GM18511 (cell line): ENCODE data around the gene GOSR2.

Source experiments
- ATAC-seq: cut with Tn5 transposase; IDR thresholded peaks from one replicate; pipeline ENCODE4 v1.9.1; 2021; ENCODE audit warnings: mild to moderate bottlenecking, moderate library complexity; ENCODE audit not compliant: unreplicated experiment

The GOSR2 gene

GRCh38 chr17:46922804-46923635 lies at the start of gene GOSR2:
Gene GOSR2, plus strand, starts transcription at chr17:46923160. Its CDS starts 33 bp downstream, at chr17:46923193.
- ATAC-seq: peak; percentile 86

DNA sequence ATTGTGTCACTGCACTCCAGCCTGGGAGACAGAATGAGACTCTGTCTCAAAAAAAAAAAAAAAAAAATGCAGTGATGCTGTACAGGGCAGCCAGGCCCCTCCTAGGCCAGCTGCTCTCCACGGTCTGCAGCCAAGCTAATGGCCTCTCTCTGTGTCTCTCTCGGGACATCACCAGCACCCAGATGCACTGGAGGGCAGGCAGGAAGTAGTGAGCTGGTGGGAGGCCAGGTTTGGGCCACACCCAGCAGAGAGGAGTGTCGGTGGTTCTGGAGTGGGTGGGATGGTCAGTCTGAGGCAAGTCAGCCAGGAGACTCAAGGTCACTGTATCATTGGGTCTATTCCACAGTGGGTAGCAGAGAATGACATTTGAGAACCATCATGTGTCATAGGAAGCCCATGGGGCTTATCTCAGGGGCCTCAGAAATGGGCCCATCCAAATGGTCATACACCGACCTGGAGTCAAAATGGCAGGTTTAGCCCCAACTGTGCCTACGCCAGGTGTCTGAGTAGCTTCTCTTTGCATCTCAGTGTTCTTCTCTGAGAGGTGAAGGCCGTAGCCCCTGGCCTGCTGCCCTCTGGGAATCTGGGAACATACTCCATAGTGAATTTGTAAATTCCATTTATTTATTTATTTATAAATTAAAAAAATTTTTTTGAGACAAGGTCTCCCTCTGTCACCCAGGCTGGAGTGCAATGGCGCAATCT lies 48.9 kb upstream of the GOSR2 start:
- ATAC-seq: no peak

- ATAC-seq: no peak
These were observed 48.1 kb upstream of the GOSR2 start for GRCh38 chr17:46874906-46875305.

GRCh38 chr17:46875849-46876352 lies 47.1 kb upstream of the GOSR2 start:
- ATAC-seq: no peak

DNA sequence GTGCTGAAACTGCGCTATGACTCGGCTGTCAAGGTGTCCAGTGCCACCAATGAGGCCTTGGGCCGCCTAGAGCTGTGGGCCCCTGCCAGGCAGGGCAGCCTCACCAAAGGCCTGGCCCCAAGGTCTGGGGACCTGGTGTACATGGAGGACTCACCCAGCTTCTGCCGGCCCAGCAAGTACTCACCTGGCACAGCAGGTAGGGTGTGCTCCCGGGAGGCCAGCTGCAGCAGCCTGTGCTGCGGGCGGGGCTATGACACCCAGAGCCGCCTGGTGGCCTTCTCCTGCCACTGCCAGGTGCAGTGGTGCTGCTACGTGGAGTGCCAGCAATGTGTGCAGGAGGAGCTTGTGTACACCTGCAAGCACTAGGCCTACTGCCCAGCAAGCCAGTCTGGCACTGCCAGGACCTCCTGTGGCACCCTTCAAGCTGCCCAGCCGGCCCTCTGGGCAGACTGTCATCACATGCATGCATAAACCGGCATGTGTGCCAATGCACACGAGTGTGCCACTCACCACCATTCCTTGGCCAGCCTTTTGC lies 46.5 kb upstream of the GOSR2 start:
- no peak for ATAC-seq

GRCh38 chr17:46876926-46877325 lies 46.0 kb upstream of the GOSR2 start:
- no peak for ATAC-seq

DNA sequence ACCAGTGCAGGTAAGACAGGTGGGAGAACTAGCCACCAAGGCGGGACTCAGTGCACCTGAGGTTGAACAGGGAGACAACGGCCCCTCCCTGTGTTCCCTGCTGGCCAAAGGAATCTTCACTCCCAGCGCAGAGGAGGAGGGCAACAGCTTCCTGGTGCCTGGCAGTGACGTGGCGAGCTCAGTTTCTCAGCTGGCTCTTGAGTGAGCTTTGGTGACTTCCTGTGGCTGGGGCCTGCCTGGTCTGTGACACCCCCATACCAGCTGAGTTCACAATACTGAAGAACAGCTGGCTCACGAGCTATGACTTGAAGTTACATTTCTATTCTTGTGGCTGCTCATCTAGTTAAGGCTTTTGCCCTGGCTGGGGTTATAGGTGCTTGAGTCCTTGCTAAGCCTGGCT lies 45.5 kb upstream of the GOSR2 start:
- ATAC-seq: no peak

DNA sequence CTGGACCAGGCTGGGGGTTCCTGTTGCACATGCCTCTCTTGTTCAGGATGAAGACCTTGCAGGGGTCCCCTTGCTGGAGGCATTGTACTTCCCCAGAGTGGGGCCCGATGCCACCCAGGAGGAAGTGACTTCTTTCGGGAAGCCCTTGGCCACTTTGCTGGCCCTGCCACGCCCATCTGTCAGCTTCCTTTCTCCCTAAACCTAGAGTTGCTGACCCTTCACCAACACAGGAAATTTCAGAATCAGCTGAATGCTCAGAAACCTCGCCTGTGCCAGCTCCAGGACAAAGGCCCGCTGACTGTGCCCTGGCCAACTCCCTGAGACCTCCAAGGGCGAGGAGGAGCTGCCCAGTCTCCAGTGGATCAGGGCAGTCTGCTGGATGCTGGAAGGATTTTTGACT lies 44.9 kb upstream of the GOSR2 start:
- ATAC-seq: no peak

DNA sequence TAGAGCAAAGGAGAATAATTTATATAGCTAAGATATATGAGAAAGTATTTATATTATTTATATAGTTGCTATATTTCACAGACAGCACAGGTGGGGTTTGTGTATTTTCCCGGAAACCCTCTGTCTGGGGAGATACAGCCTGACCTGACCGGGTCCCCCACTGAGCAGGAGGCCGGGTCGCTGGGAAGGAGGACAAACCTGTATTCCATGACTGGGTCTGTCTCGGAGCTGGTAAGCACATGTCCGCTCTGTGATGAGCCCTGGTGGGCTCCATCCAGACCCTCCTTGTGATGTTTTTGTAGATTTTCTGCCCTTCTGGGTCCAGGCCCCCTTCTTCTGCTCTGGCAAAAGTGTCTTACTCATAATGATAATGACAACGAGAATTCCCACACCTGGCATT lies 43.9 kb upstream of the GOSR2 start:
- no peak for ATAC-seq

DNA sequence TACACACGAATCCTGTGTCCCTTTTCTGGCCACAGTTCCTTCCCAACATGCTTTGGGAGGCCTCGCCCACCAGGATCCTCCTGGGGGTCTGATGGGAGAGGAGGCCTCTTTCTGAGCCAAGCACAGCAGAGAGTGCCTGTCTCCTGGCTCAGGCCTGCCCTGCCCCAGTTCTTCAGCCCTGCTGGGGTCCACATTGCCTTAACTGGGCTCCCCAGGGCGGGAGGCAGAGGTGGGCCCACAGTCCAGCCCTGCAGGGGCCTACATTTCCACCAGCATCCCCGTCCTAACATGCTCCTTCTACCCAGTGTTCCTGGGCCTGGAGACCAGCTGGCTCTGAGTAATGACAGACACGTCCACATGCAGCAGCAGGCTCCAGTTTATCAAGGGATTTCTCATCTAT lies 41.9 kb upstream of the GOSR2 start:
- ATAC-seq: no peak

DNA sequence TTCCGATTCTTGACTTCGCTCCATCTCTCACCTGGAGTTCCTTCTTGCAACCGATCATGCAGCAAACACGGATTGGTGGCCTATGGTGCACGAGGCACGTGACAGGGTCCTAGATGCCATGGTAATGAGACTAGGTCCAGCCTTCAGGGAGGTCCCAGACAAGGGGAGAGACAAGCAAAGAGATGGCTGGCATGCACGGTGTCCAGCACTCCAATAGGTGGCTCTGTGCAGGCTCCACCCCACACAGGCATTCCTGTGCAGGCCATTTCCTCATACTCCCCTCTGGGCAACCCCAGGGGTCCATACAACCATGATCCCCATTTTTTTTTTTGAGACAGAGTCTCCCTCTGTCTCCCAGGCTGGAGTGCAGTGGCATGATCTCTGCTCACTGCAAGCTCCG lies 40.3 kb upstream of the GOSR2 start:
- no peak for ATAC-seq

- ATAC-seq: no peak
These were observed 39.0 kb upstream of the GOSR2 start for GRCh38 chr17:46883871-46884520.

DNA sequence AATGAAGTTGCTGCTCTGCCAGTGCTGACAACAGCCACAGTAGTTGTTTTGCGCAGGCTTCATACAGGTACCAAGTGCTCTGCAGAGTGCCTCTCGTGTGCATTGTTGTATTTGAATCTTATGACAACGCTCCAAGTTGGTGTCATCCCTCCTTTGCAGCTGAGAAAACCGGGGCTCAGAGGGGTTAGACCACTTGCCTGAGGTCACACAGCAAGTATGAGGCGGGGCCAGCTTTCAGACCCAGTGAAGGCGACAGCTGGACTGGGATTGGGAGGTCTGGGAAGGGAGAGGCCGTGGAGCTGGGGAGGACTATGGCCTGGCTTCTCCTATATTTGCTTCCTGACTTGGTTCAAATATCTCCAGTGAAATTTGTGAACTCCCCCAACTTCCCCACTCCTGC lies 38.4 kb upstream of the GOSR2 start:
- no peak for ATAC-seq

GRCh38 chr17:46885415-46886309 lies 37.3 kb upstream of the GOSR2 start:
- ATAC-seq: no peak

DNA sequence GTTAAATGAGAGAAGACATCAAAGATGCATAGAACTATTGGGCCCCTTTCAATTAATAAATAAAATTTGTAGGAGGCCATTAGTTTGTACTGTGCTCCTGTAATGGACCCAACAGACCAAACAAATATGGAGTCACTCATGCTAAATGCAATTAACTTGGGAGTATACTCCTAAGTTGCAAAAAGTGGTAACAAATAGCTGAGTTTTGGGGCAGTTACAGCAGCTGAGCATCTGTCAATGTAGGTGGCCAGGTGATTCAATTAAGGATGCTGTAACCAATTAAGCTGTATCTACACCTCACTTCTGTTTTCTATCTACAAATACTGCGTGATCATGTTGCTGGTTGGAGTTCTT lies 36.7 kb upstream of the GOSR2 start:
- ATAC-seq: no peak

DNA sequence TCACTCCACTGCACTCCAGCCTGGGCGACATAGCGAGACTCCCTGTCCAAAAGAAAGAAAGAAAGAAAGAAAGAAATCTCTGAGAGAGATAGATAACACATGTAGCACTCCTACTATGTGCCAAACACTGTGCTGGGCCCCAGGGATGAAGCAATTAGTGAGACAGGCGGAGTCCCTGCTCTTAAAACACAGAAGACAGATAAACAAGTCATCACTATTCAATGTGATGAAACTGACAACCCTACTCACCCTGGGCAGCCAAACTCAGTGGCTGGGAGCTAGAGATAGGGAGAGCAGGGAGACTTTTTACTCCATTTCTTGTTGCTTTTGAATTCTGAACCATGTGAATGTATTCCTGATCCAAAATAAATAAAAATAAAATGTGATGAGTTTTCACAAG lies 35.2 kb upstream of the GOSR2 start:
- no peak for ATAC-seq

DNA sequence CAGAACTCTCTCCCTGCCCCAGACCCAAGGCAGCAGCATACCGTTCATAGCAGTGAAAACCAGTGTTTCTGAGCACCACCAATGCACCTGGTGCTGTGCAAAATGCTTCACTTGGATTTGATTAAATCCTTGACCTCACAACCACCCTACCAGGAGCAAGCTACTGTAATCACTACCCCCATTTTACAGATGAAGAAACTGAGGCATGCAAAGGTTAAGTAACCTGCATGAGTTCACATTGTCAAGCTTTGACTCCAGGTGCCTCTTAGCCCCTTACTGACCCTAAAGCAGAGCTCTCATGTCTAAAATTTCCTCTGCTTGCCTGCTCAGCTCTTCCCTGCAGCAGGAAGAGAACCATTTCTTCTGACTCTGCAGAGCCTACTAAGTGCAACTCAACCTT lies 34.2 kb upstream of the GOSR2 start:
- ATAC-seq: no peak

GRCh38 chr17:46889519-46889918 lies 33.4 kb upstream of the GOSR2 start:
- no peak for ATAC-seq

- ATAC-seq: no peak
These were observed 32.9 kb upstream of the GOSR2 start for GRCh38 chr17:46889992-46890564.

GRCh38 chr17:46890638-46891037 lies 32.3 kb upstream of the GOSR2 start:
- ATAC-seq: no peak
